SK-N-SH (cell line): Measurements from ENCODE around the gene CNIH3. TPM values are rescaled to one million over a fixed set of nuclear protein-coding genes. Genes with fewer than 3 reads are reported as not detected.

Experiments
- CTCF ChIA-PET: fragments of 300-600, 350-600 bp; formaldehyde crosslinking; extraction: SDS; loops from one replicate; lab custom pipeline; 2021; lab: Yijun Ruan, JAX
- POLR2A ChIA-PET: fragments of 350-600 bp; sonication (Branson Sonifier 250); formaldehyde crosslinking; extraction: SDS; loops from one replicate; lab custom pipeline; 2020; ENCODE audit warnings: antibody characterized with exemption, inconsistent platforms; lab: Yijun Ruan, JAX
- DNase-seq: peaks from one replicate; pipeline ENCODE4 v3.0.0; 2012
- H2AFZ ChIP-seq: fragments of 200-600 bp; sonication (generic); 2 replicates; pipeline ENCODE4 v1.8.1; 2016; ENCODE audit warnings: antibody characterized with exemption, mild to moderate bottlenecking, low read depth
- H3F3A ChIP-seq: fragments of 200-600 bp; sonication (generic); replicated peaks from 2 replicates; pipeline ENCODE3; 2016; ENCODE audit warnings: antibody characterized with exemption, mild to moderate bottlenecking; ENCODE audit not compliant: insufficient read depth
- H3K27ac ChIP-seq, 2 experiments: fragments of 200-500 bp in 1 of 2; fragments of 200-600 bp in 1 of 2; sonication (Bioruptor generic) in 1 of 2; sonication (generic), shearing (Covaris generic) in 1 of 2; 2 replicates each; pipeline versions ENCODE4 v1.5.1 to v1.6.1; 2014 to 2016; ENCODE audit warnings: low read depth in 2 of 2, inconsistent platforms in 1 of 2, low read length in 1 of 2, mild to moderate bottlenecking in 1 of 2, mixed read lengths in 1 of 2
- H3K27me3 ChIP-seq: fragments of 200-600 bp; sonication (generic), shearing (Covaris generic); 2 replicates; pipeline ENCODE4 v1.6.1; 2016; ENCODE audit warnings: mixed run types; ENCODE audit not compliant: insufficient read depth
- H3K36me3 ChIP-seq, 2 experiments: fragments of 200-500 bp in 1 of 2; fragments of 200-600 bp in 1 of 2; sonication (Bioruptor generic) in 1 of 2; sonication (generic) in 1 of 2; replicated peaks in 1 of 2; 2 replicates each; pipeline versions ENCODE3 to v1.5.1; 2014 to 2016; ENCODE audit warnings: low read length in 1 of 2, mild to moderate bottlenecking in 1 of 2; ENCODE audit not compliant: insufficient read depth in 2 of 2, control insufficient read depth in 1 of 2
- H3K4me1 ChIP-seq, 2 experiments: fragments of 200-500 bp in 1 of 2; fragments of 200-600 bp in 1 of 2; sonication (Bioruptor generic) in 1 of 2; sonication (generic), shearing (Covaris generic) in 1 of 2; 2 replicates each; pipeline versions ENCODE4 v1.5.1 to v1.6.1; 2014 to 2016; ENCODE audit warnings: low read depth in 1 of 2, low read length in 1 of 2, mixed run types in 1 of 2; ENCODE audit not compliant: insufficient read depth in 2 of 2, control insufficient read depth in 1 of 2
- H3K4me2 ChIP-seq: fragments of 200-600 bp; sonication (generic), shearing (Covaris generic); 2 replicates; pipeline ENCODE4 v1.6.1; 2017; ENCODE audit warnings: mixed run types
- H3K4me3 ChIP-seq, 2 experiments: fragments of 200-500 bp in 1 of 2; fragments of 200-600 bp in 1 of 2; sonication (Bioruptor generic) in 1 of 2; sonication (generic), shearing (Covaris generic) in 1 of 2; 2 replicates each; pipeline versions ENCODE4 v1.5.1 to v1.8.1; 2014 to 2016; ENCODE audit warnings: low read depth in 2 of 2, inconsistent platforms in 1 of 2, low read length in 1 of 2, mild to moderate bottlenecking in 1 of 2, mixed read lengths in 1 of 2, moderate library complexity in 1 of 2
- H3K79me2 ChIP-seq: fragments of 200-600 bp; sonication (generic); 2 replicates; pipeline ENCODE4 v1.8.1; 2017; ENCODE audit warnings: mild to moderate bottlenecking; ENCODE audit not compliant: insufficient read depth
- H3K9ac ChIP-seq: fragments of 200-600 bp; sonication (generic); 2 replicates; pipeline ENCODE4 v1.6.1; 2017; ENCODE audit warnings: mixed run types
- H3K9me2 ChIP-seq: fragments of 200-600 bp; sonication (generic); 2 replicates; pipeline ENCODE4 v1.6.1; 2017; ENCODE audit warnings: mixed run types
- H3K9me3 ChIP-seq: fragments of 200-600 bp; sonication (generic); 2 replicates; pipeline ENCODE4 v1.6.1; 2017; ENCODE audit warnings: mixed run types, mild to moderate bottlenecking, moderate library complexity
- H4K20me1 ChIP-seq: fragments of 200-600 bp; sonication (generic); 2 replicates; pipeline ENCODE4 v1.6.1; 2017; ENCODE audit warnings: mild to moderate bottlenecking, mixed run types; ENCODE audit not compliant: insufficient read depth
- ELF1 ChIP-seq: IDR thresholded peaks from 2 replicates; pipeline ENCODE4 v1.4.0; 2012
- EZH2phosphoT487 ChIP-seq: fragments of 200-600 bp; sonication (generic); IDR thresholded peaks from 2 replicates; pipeline ENCODE4 v1.6.1; 2017; ENCODE audit warnings: low read depth, mixed run types, mild to moderate bottlenecking, antibody characterized with exemption, moderate library complexity, borderline replicate concordance
- FOSL2 ChIP-seq: IDR thresholded peaks from 2 replicates; pipeline ENCODE4 v1.4.0; 2012; ENCODE audit warnings: low read depth, mild to moderate bottlenecking, moderate library complexity, borderline replicate concordance
- JUND ChIP-seq: IDR thresholded peaks from 2 replicates; pipeline ENCODE4 v1.4.0; 2012
- NFIC ChIP-seq: IDR thresholded peaks from 2 replicates; pipeline ENCODE4 v1.4.0; 2012; ENCODE audit warnings: borderline replicate concordance
- NRF1 ChIP-seq: IDR thresholded peaks from 2 replicates; pipeline ENCODE4 v1.6.1; 2012; ENCODE audit warnings: low read depth, mild to moderate bottlenecking, low read length
- RAD21 ChIP-seq: IDR thresholded peaks from 2 replicates; pipeline ENCODE4 v1.6.1; 2012; ENCODE audit warnings: mild to moderate bottlenecking, low read length
- RFX5 ChIP-seq: IDR thresholded peaks from 2 replicates; pipeline ENCODE4 v1.6.1; 2012; ENCODE audit warnings: mild to moderate bottlenecking, improper control_type of control experiment, low read length
- SIN3A ChIP-seq: IDR thresholded peaks from 2 replicates; pipeline ENCODE4 v1.6.1; 2012; ENCODE audit warnings: low read depth, mild to moderate bottlenecking, low read length, moderate library complexity, borderline replicate concordance
- TEAD4 ChIP-seq: IDR thresholded peaks from 2 replicates; pipeline ENCODE4 v1.4.0; 2012; ENCODE audit warnings: mild to moderate bottlenecking, borderline replicate concordance; ENCODE audit not compliant: insufficient read depth
- USF1 ChIP-seq: IDR thresholded peaks from 2 replicates; pipeline ENCODE4 v1.4.0; 2012; ENCODE audit warnings: low read depth, borderline replicate concordance
- USF2 ChIP-seq: fragments of 150-350 bp; IDR thresholded peaks from 2 replicates; pipeline ENCODE4 v1.6.1; 2017; ENCODE audit warnings: antibody characterized with exemption, low read length, low read depth, borderline replicate concordance
- WGBS: methylation state at CpG from one replicate; pipeline ENCODE4 v1.1.6; 2017; ENCODE audit warnings: low lambda C conversion rate; 5-methylcytosine and 5-hydroxymethylcytosine counted together
- polyA plus RNA-seq, 3 experiments: library from polyadenylated mRNA; depleted of rRNA; stranded (reverse); fragments of >200 nt; gene quantifications; 2 replicates each; pipeline ENCODE4 v1.2.3, GENCODE V29; 2012

CNIH3 gene
- polyA plus RNA-seq, 1 of the 3 experiments (the other 2 are of a cell fraction): 18.8 TPM

GRCh38 chr1:224585051-224585450 is 31.1 kb upstream of the CNIH3 start:
- no peak for DNase-seq
- Histone ChIP-seq H3K9me3 (no peaks in the 10 kb centered on the region), H3K4me1 (no peaks in the 10 kb centered on the region), H3K36me3 (no peaks in the 10 kb centered on the region), H3K9me2 (no peaks in the 10 kb centered on the region), H3K4me2 (no peak overlapping the region), H3K9ac (no peak overlapping the region), H3F3A (peaks cover 3% of the 10 kb centered on the region), H4K20me1 (no peaks in the 10 kb centered on the region), H2AFZ (no peak overlapping the region), H3K79me2 (no peaks in the 10 kb centered on the region), H3K27me3 (no peaks in the 10 kb centered on the region), H3K4me3 (no peak overlapping the region), H3K27ac (no peak overlapping the region)
- POLR2A ChIA-PET: no interaction called here
- TF ChIP-seq RFX5 (no peak), NFIC (no peak), JUND (no peak), TEAD4 (no peak), SIN3A (no peak), USF1 (no peak), FOSL2 (no peak), RAD21 (no peak), USF2 (no peak), ELF1 (no peak)
- 91% methylated on average over 10 of the region's 10 CpGs for WGBS
- CTCF ChIA-PET: no interaction called here

- H2AFZ ChIP-seq: no peak overlapping the region
- H3K4me2 ChIP-seq: no peak overlapping the region
- H3K9ac ChIP-seq: no peak overlapping the region
- CTCF ChIA-PET: no interaction called here
- H4K20me1 ChIP-seq: no peaks in the 10 kb centered on the region
- 66% methylated on average over 3 of the region's 3 CpGs for WGBS
- peaks cover 7% of the 10 kb centered on the region for H3F3A ChIP-seq
- POLR2A ChIA-PET: no interaction called here
- H3K4me1 ChIP-seq: no peaks in the 10 kb centered on the region
- no peaks in the 10 kb centered on the region for H3K79me2 ChIP-seq
- H3K9me3 ChIP-seq: no peaks in the 10 kb centered on the region
- no peaks in the 10 kb centered on the region for H3K36me3 ChIP-seq
- H3K27me3 ChIP-seq: no peaks in the 10 kb centered on the region
- DNase-seq: no peak
- no peaks in the 10 kb centered on the region for H3K9me2 ChIP-seq
- H3K27ac ChIP-seq: no peak overlapping the region
- TF ChIP-seq NRF1 (no peak), EZH2phosphoT487 (no peak)
- TF ChIP-seq, all 33 proteins: peak for 0
- no peak overlapping the region for H3K4me3 ChIP-seq
Observed at GRCh38 chr1:224587051-224587450, 29.1 kb upstream of the CNIH3 start.
